ENCODE data around the gene TUBB.

TUBB gene

DNA sequence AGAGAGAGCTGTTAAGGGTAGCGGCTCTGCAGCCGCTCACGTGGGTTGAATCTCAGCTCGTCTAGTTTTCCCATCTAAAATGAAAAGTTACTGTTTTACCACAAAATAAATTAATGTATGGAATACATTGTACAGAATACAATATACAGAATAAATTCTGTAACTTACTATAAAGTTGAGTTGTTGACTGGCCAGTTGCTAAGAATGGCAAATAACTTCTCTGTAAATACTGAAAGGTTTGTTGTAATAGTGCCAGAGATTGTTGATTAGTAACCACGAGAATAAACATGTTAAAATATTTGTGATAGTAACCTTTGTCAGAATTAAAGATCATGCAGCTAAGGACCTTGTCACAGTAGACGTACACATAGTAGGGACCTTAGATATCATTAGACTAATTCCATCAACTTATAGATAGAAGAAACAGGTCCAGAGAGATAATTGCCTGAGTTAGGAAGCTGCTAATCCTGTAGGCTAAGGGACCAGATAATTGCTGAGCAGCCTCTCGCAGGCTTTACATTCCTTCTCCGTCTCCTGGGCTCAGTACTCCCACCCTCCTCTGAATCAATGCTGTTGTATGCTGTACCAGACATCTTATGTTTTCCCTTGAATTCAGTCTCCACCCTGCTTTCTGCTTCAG lies 28.8 kb upstream of the TUBB start:
- TF ChIP-seq ZBTB7A (IDR thresholded peaks at IDR 0.05; ENCODE audit: low read depth) (no peak), EGR1 (IDR thresholded peaks at IDR 0.05) (no peak), FOXM1 (IDR thresholded peaks at IDR 0.05; ENCODE audit: borderline replicate concordance, low read depth) (no peak)
- TF ChIP-seq, protein P1, sequence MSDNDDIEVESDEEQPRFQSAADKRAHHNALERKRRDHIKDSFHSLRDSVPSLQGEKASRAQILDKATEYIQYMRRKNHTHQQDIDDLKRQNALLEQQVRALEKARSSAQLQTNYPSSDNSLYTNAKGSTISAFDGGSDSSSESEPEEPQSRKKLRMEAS (IDR thresholded peaks at IDR 0.05): no peak

- TF ChIP-seq TEAD4 (IDR thresholded peaks at IDR 0.05) (no peak), NFIC (IDR thresholded peaks at IDR 0.05) (no peak), YY1 (IDR thresholded peaks at IDR 0.05; ENCODE audit: low read depth) (no peak), RAD21 (IDR thresholded peaks at IDR 0.05; ENCODE audit: low read depth) (no peak), CEBPB (IDR thresholded peaks at IDR 0.05) (no peak), EGR1 (IDR thresholded peaks at IDR 0.05) (no peak)
- TF ChIP-seq, protein P1 (IDR thresholded peaks at IDR 0.05): no peak
These were observed 23.7 kb upstream of the TUBB start for GRCh38 chr6:30696432-30696831.

DNA sequence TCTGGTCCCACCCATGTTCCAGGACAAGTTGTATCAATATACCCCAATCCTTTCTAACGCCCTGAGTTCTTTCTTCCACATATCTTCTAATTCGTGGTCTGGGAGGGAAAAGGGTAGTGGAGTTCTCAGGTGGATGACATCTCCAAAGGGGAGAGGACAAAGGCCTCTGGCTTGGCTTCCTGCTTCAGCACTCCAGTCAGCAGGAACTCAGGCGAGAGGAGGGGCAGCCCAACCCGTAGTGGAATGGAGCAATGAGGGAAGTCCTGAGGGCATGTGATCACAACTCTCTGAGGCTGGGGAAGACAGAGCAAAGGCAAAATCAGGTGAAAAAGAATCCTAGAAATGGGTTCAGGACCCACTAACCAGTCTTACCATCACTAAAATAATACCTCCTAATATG lies 19.8 kb upstream of the TUBB start:
- TF ChIP-seq, protein P2, sequence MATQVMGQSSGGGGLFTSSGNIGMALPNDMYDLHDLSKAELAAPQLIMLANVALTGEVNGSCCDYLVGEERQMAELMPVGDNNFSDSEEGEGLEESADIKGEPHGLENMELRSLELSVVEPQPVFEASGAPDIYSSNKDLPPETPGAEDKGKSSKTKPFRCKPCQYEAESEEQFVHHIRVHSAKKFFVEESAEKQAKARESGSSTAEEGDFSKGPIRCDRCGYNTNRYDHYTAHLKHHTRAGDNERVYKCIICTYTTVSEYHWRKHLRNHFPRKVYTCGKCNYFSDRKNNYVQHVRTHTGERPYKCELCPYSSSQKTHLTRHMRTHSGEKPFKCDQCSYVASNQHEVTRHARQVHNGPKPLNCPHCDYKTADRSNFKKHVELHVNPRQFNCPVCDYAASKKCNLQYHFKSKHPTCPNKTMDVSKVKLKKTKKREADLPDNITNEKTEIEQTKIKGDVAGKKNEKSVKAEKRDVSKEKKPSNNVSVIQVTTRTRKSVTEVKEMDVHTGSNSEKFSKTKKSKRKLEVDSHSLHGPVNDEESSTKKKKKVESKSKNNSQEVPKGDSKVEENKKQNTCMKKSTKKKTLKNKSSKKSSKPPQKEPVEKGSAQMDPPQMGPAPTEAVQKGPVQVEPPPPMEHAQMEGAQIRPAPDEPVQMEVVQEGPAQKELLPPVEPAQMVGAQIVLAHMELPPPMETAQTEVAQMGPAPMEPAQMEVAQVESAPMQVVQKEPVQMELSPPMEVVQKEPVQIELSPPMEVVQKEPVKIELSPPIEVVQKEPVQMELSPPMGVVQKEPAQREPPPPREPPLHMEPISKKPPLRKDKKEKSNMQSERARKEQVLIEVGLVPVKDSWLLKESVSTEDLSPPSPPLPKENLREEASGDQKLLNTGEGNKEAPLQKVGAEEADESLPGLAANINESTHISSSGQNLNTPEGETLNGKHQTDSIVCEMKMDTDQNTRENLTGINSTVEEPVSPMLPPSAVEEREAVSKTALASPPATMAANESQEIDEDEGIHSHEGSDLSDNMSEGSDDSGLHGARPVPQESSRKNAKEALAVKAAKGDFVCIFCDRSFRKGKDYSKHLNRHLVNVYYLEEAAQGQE (IDR thresholded peaks at IDR 0.05; ENCODE audit: low read depth): no peak
- TF ChIP-seq, protein P1 (IDR thresholded peaks at IDR 0.05): no peak
- TF ChIP-seq CREB1 (IDR thresholded peaks at IDR 0.05; ENCODE audit: low read depth) (no peak), EP300 (IDR thresholded peaks at IDR 0.05; ENCODE audit: borderline replicate concordance) (no peak)

- TF ChIP-seq, protein P2 (IDR thresholded peaks at IDR 0.05; ENCODE audit: low read depth): no peak
- TF ChIP-seq FOXM1 (IDR thresholded peaks at IDR 0.05; ENCODE audit: borderline replicate concordance, low read depth) (no peak), NFIC (IDR thresholded peaks at IDR 0.05) (no peak), ZBTB7A (IDR thresholded peaks at IDR 0.05; ENCODE audit: low read depth) (no peak), CREB1 (IDR thresholded peaks at IDR 0.05; ENCODE audit: low read depth) (no peak), USF1 (IDR thresholded peaks at IDR 0.05) (no peak), YY1 (IDR thresholded peaks at IDR 0.05; ENCODE audit: low read depth) (no peak)
These were observed 17.1 kb upstream of the TUBB start for GRCh38 chr6:30703011-30703410.

- TF ChIP-seq, protein P2 (IDR thresholded peaks at IDR 0.05; ENCODE audit: low read depth): no peak
- TF ChIP-seq, protein P1 (IDR thresholded peaks at IDR 0.05): no peak
- TF ChIP-seq TAF1 (IDR thresholded peaks at IDR 0.05; ENCODE audit: low read depth) (no peak), RAD21 (IDR thresholded peaks at IDR 0.05; ENCODE audit: low read depth) (no peak), USF1 (IDR thresholded peaks at IDR 0.05) (no peak), CREB1 (IDR thresholded peaks at IDR 0.05; ENCODE audit: low read depth) (no peak), TEAD4 (IDR thresholded peaks at IDR 0.05) (no peak), EP300 (IDR thresholded peaks at IDR 0.05; ENCODE audit: borderline replicate concordance) (no peak), ZBTB7A (IDR thresholded peaks at IDR 0.05; ENCODE audit: low read depth) (no peak), EGR1 (IDR thresholded peaks at IDR 0.05) (no peak), CEBPB (IDR thresholded peaks at IDR 0.05) (no peak)
These were observed 16.3 kb upstream of the TUBB start for GRCh38 chr6:30703821-30704220.
